AG04450 (cell line): ENCODE data around the gene ATG16L1. TPM values are rescaled to one million over a fixed set of nuclear protein-coding genes. Genes with fewer than 3 reads are reported as not detected.

Experiments used
- CTCF ChIA-PET: fragments of 300-600, 350-600 bp; formaldehyde crosslinking; extraction: SDS; loops from one replicate; lab custom pipeline; 2022; ENCODE audit warnings: antibody characterized with exemption, inconsistent platforms; lab: Charles Lee
- POLR2A ChIA-PET: fragments of 350-600 bp; formaldehyde crosslinking; extraction: SDS; loops from one replicate; lab custom pipeline; 2021; ENCODE audit warnings: antibody characterized with exemption, inconsistent platforms; lab: Yijun Ruan, JAX
- DNase-seq: peaks from one replicate; pipeline ENCODE4 v3.0.0-alpha.2; 2011; ENCODE audit warnings: low read depth, low spot score
- H3K27ac ChIP-seq: one replicate; pipeline ENCODE4 v1.5.1; 2012; ENCODE audit warnings: low read depth, low read length, control low read depth
- H3K27me3 ChIP-seq: one replicate; pipeline ENCODE4 v1.6.0; 2012; ENCODE audit warnings: low read length; ENCODE audit not compliant: control insufficient read depth, insufficient read depth
- H3K4me3 ChIP-seq: 2 replicates; pipeline ENCODE4 v1.5.1; 2011; ENCODE audit warnings: mild to moderate bottlenecking, low read depth, low read length, control low read depth
- H3K9me3 ChIP-seq: 2 replicates; pipeline ENCODE4 v1.5.1; 2012; ENCODE audit warnings: low read length; ENCODE audit not compliant: control insufficient read depth, insufficient read depth
- polyA plus RNA-seq: library from polyadenylated mRNA; depleted of rRNA; stranded (reverse); fragments of >200 nt; gene quantifications from 2 replicates; pipeline ENCODE4 v1.2.3, GENCODE V29; 2011
- TF ChIP-seq, protein P1 (sequence below): IDR thresholded peaks from 2 replicates; pipeline ENCODE4 v1.5.1; 2011; ENCODE audit warnings: low read depth, low read length, control low read depth, inconsistent platforms

The ATG16L1 gene
- polyA plus RNA-seq, 1 experiment = 32.8 TPM

- H3K27me3 ChIP-seq = no peaks in the 10 kb centered on the region
- peak overlapping the region; percentile 31 for H3K4me3 ChIP-seq
- H3K9me3 ChIP-seq = peaks cover 2% of the 10 kb centered on the region; the same call in 1 of the 2 replicates
- TF ChIP-seq, protein P1, sequence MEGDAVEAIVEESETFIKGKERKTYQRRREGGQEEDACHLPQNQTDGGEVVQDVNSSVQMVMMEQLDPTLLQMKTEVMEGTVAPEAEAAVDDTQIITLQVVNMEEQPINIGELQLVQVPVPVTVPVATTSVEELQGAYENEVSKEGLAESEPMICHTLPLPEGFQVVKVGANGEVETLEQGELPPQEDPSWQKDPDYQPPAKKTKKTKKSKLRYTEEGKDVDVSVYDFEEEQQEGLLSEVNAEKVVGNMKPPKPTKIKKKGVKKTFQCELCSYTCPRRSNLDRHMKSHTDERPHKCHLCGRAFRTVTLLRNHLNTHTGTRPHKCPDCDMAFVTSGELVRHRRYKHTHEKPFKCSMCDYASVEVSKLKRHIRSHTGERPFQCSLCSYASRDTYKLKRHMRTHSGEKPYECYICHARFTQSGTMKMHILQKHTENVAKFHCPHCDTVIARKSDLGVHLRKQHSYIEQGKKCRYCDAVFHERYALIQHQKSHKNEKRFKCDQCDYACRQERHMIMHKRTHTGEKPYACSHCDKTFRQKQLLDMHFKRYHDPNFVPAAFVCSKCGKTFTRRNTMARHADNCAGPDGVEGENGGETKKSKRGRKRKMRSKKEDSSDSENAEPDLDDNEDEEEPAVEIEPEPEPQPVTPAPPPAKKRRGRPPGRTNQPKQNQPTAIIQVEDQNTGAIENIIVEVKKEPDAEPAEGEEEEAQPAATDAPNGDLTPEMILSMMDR = no peak
- ChIA-PET CTCF (interaction anchor here (0.6 to 5.2 kb wide), 31 partner anchors 8 to 645 kb away, joined by 3 to 68 read pairs (median 4); partner anchors contain the start of gene SNORC), POLR2A (interaction anchor here (0.7 kb wide), 1 partner anchor 27 kb away, joined by 3 read pairs; no protein-coding TSS in a partner anchor)
- no peak for DNase-seq
- peak overlapping the region; percentile 24 for H3K27ac ChIP-seq
These were observed 528 bp upstream of the ATG16L1 start for GRCh38 chr2:233250985-233251305.

- CTCF ChIA-PET = interaction anchor here (1.0 to 5.2 kb wide), 5 partner anchors 14 to 618 kb away, joined by 3 to 68 read pairs (median 5); no protein-coding TSS in a partner anchor
- H3K9me3 ChIP-seq = peaks cover 2% of the 10 kb centered on the region; the same call in 1 of the 2 replicates
- TF ChIP-seq, protein P1 = no peak
- peak overlapping the region; percentile 97 for H3K4me3 ChIP-seq
- POLR2A ChIA-PET = interaction anchor here (0.6 kb wide), 1 partner anchor 8 kb away, joined by 4 read pairs; no protein-coding TSS in a partner anchor
- DNase-seq = no peak
- no peak overlapping the region for H3K27ac ChIP-seq
- H3K27me3 ChIP-seq = no peaks in the 10 kb centered on the region
These were observed 754 bp downstream of the ATG16L1 start for GRCh38 chr2:233252227-233252626.

DNA sequence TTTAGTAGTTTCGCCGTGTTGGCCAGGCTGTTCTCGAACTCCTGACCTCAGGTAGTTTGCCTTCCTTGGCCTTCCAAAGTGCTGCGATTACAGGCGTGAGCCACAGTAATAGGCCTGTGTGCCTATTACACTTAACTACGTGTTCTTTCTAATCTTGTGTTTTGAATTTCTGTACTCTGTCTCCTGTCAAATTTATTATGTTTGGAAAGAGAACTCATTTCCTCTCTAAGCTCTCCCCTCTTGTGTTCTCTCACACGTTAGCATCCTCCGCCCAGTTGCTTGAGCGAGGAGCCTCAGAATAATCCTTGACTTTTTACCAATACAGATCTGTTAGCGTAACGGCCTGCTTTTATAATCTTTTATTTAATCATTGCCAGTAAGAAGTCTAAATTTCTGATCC lies 3.7 kb downstream of the ATG16L1 start:
- TF ChIP-seq, protein P1 = no peak
- H3K27me3 ChIP-seq = no peaks in the 10 kb centered on the region
- no peak for DNase-seq

DNA sequence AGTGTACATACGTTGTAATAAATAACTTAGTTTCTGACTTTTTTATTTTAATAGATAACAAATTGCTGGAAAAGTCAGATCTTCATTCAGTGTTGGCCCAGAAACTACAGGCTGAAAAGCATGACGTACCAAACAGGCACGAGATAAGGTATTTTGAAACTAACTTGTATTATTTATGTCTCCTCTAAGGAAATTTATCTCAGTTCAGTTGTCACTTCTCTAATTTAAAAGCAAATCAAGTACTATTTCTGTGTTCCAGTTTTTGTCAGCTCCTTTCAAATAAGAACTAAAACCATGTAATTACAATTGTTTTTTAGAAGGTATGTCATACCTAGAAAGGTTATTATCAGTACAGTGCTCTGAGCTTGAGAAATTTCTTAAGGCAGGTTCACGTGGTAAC lies 4.6 kb downstream of the ATG16L1 start:
- ChIA-PET CTCF (interaction anchor here (0.7 kb wide), 2 partner anchors 12 to 403 kb away, joined by 3 read pairs; no protein-coding TSS in a partner anchor), POLR2A (no interaction called here)
- peaks cover 2% of the 10 kb centered on the region; the same call in 1 of the 2 replicates for H3K9me3 ChIP-seq
- no peak overlapping the region for H3K4me3 ChIP-seq
- H3K27me3 ChIP-seq = no peaks in the 10 kb centered on the region
- TF ChIP-seq, protein P1 = no peak
- no peak overlapping the region for H3K27ac ChIP-seq
- no peak for DNase-seq

More for the DNA sequence above, 3.7 kb downstream of the ATG16L1 start:
- H3K9me3 ChIP-seq = peaks cover 2% of the 10 kb centered on the region; the same call in 1 of the 2 replicates
- POLR2A ChIA-PET = no interaction called here
- no peak overlapping the region for H3K4me3 ChIP-seq
- CTCF ChIA-PET = interaction anchor here (0.8 to 1.8 kb wide), 2 partner anchors 99 to 188 kb away, joined by 4 to 5 read pairs; partner anchors contain the start of gene DGKD
- no peak overlapping the region for H3K27ac ChIP-seq

DNA sequence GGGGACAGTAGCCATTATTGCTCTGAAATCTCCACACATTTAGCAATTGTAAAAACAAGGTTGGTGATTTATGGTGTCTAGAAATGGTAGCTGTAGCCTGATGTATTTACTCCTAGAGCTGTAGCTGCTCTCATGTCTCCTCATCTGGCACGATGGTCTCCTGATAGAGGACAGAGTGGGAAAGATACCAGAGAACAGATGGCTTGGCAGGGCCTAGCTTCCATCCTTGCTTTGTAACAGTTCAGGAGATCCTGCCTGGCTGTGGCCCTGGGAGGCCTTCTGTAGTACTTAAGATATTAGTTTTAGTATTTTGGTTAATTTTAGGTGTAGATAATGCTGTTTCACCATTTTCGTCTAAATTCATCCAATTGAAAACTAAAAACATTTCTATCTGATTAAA lies 6.7 kb downstream of the ATG16L1 start:
- no peaks in the 10 kb centered on the region for H3K27me3 ChIP-seq
- ChIA-PET POLR2A (no interaction called here), CTCF (no interaction called here)
- no peak overlapping the region for H3K27ac ChIP-seq
- no peaks in the 10 kb centered on the region for H3K9me3 ChIP-seq
- TF ChIP-seq, protein P1 = no peak
- DNase-seq = no peak
- H3K4me3 ChIP-seq = no peak overlapping the region
